Osteocyte (in vitro differentiated cells): ENCODE data around the gene OR6B1. TPM values are rescaled to one million over a fixed set of nuclear protein-coding genes. Genes with fewer than 3 reads are reported as not detected.
"Not testable (repeated sequence)": the region's sequence is repeated elsewhere in the genome, so short reads cannot be mapped to it uniquely, and the experiment has no call there.

Source experiments
- DNase-seq: peaks from one replicate; pipeline ENCODE4 v3.0.0; 2021; ENCODE audit warnings: mixed read lengths; ENCODE audit not compliant: unreplicated experiment; ENCODE audit errors: extremely low spot score
- H3K27ac Mint-ChIP-seq: one replicate; pipeline ENCODE4 v1.8.0; 2021; ENCODE audit warnings: mild to moderate bottlenecking, mixed read lengths; ENCODE audit not compliant: unreplicated experiment
- H3K27me3 Mint-ChIP-seq: one replicate; pipeline ENCODE4 v1.8.0; 2021; ENCODE audit warnings: mixed read lengths; ENCODE audit not compliant: unreplicated experiment
- H3K36me3 Mint-ChIP-seq: one replicate; pipeline ENCODE4 v1.8.0; 2021; ENCODE audit warnings: mixed read lengths; ENCODE audit not compliant: unreplicated experiment
- H3K4me1 Mint-ChIP-seq: one replicate; pipeline ENCODE4 v1.8.0; 2021; ENCODE audit warnings: mixed read lengths; ENCODE audit not compliant: unreplicated experiment
- H3K4me3 Mint-ChIP-seq: one replicate; pipeline ENCODE4 v1.8.0; 2021; ENCODE audit warnings: mild to moderate bottlenecking, moderate library complexity, mixed read lengths; ENCODE audit not compliant: unreplicated experiment
- H3K9me3 Mint-ChIP-seq: one replicate; pipeline ENCODE4 v1.8.0; 2021; ENCODE audit warnings: mixed read lengths; ENCODE audit not compliant: unreplicated experiment
- total RNA-seq: library from RNA; stranded (reverse); gene quantifications from 2 replicates; pipeline ENCODE4 v1.2.1, GENCODE V29; 2021
- TF ChIP-seq, protein P1 (sequence below): fragments of 200-600 bp; sonication (generic); IDR thresholded peaks from 2 replicates; pipeline ENCODE4 v1.5.0; 2021; ENCODE audit warnings: antibody characterized with exemption, mild to moderate bottlenecking, moderate library complexity

OR6B1 gene
- total RNA-seq, 1 donor from 2014 or later: not detected

DNA sequence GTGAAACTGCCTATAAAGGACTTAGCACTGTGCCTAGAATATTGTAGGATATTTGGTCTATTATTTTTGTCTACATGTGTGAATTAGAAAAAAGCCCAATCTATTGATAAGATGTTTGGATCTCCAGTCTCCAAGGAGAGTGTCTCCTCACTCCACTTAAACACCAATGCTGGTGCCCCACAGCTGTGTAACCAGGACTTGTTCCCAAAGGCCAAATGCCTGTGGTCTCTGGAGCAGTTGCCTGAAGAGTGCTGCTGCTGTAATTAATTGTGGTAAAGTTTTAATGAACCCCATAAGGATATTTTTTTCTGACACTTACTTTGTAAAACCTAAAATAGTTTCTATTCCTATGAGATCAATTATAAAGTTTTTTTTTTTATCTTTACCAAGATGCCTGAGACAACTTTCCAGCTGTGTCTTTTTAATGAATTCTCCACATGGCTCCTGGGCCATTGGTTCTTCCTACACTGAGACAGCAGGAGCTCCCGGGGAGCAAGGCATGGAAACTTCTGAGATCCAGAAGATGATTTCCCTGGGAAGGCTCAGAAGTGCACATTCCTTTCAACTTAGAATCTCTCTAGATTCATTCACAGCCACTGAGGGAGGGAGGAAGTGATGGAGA lies 37.4 kb downstream of the OR6B1 start:
- Mint-ChIP-seq H3K4me1 (no peaks in the 10 kb centered on the region), H3K36me3 (no peaks in the 10 kb centered on the region), H3K27ac (no peak overlapping the region), H3K9me3 (no peaks in the 10 kb centered on the region), H3K4me3 (no peak overlapping the region), H3K27me3 (peaks cover 40% of the 10 kb centered on the region)
- TF ChIP-seq, protein P1, sequence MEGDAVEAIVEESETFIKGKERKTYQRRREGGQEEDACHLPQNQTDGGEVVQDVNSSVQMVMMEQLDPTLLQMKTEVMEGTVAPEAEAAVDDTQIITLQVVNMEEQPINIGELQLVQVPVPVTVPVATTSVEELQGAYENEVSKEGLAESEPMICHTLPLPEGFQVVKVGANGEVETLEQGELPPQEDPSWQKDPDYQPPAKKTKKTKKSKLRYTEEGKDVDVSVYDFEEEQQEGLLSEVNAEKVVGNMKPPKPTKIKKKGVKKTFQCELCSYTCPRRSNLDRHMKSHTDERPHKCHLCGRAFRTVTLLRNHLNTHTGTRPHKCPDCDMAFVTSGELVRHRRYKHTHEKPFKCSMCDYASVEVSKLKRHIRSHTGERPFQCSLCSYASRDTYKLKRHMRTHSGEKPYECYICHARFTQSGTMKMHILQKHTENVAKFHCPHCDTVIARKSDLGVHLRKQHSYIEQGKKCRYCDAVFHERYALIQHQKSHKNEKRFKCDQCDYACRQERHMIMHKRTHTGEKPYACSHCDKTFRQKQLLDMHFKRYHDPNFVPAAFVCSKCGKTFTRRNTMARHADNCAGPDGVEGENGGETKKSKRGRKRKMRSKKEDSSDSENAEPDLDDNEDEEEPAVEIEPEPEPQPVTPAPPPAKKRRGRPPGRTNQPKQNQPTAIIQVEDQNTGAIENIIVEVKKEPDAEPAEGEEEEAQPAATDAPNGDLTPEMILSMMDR: no peak
- no peak for DNase-seq

DNA sequence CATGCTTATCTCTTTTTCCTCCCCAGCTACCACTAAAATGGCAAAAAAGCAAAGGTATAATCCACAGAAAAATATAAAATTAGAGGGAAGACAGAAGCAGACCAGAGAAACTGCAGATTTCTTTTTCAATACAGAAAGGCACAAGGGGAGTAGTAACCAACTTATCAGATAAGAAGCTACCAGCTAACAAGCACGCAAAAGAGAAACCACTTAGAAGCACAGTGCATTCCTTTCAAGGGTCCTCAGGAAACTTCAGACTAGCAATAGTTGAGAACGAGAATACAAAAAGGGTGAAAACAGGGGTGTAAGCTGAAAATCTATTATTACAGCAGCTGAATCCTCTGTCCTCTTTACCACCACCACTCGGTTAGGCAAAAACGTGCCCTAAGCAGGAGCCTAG lies 38.8 kb downstream of the OR6B1 start:
- Mint-ChIP-seq H3K27ac (no peak overlapping the region), H3K27me3 (peaks cover 40% of the 10 kb centered on the region), H3K4me3 (no peak overlapping the region), H3K4me1 (no peaks in the 10 kb centered on the region), H3K9me3 (no peaks in the 10 kb centered on the region), H3K36me3 (no peaks in the 10 kb centered on the region)
- no peak for DNase-seq
- TF ChIP-seq, protein P1: no peak

DNA sequence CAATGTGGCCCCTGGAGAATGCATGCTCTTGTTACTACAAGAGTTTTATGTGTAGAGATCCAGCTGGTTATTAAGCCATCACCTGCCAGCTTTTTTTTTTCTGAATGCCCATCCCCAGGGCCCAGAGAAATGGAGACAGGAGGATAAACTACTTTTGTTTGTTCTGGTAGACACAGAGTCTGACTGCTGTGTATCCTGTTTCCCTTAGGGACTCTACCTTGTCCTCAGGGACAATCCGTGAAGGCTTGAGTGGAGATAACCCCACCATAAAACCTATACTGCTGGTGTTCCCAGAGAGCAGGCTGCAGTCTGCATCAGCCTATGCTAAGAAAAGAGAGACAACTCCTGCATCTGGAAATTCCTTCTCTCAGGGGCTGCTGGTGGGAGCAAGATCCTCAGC lies 48.5 kb downstream of the OR6B1 start, which contains the start of gene OR2A5:
Gene OR2A5 (plus strand): TSS at position 301 of the 400 bp plus-strand sequence. CDS start 1,454 bp downstream, outside the sequence.
- no peaks in the 10 kb centered on the region for H3K36me3 Mint-ChIP-seq
- H3K4me1 Mint-ChIP-seq: no peaks in the 10 kb centered on the region
- H3K27ac Mint-ChIP-seq: no peak within 1 kb of the TSS
- H3K9me3 Mint-ChIP-seq: no peaks in the 10 kb centered on the region
- H3K27me3 Mint-ChIP-seq: peaks cover 29% of the 10 kb centered on the region
- DNase-seq: no peak
- TF ChIP-seq, protein P1: no peak
- no peak within 1 kb of the TSS for H3K4me3 Mint-ChIP-seq

DNA sequence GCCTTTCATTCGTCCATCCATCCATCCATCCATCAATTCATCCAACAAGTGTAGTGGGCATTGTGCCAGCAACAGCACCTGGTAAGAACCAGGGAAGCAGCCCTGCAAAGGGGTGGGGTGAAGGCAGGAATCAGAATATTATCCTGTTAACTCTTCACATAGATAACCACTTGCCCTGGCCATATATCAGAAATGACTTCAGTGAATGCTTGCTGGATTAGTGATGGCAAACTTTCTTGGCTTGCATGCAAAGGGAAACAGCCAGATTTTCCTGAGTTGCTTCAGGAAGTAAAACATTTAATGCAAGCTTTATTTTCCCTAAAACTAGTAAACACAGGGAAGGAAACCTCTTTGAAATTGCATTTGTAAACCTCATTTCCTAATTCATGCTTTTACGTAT lies 49.4 kb downstream of the OR6B1 start:
- TF ChIP-seq, protein P1: no peak
- Mint-ChIP-seq H3K36me3 (no peaks in the 10 kb centered on the region), H3K4me1 (no peaks in the 10 kb centered on the region), H3K9me3 (no peaks in the 10 kb centered on the region), H3K4me3 (no peak overlapping the region), H3K27me3 (peaks cover 29% of the 10 kb centered on the region), H3K27ac (no peak overlapping the region)
- no peak for DNase-seq

DNA sequence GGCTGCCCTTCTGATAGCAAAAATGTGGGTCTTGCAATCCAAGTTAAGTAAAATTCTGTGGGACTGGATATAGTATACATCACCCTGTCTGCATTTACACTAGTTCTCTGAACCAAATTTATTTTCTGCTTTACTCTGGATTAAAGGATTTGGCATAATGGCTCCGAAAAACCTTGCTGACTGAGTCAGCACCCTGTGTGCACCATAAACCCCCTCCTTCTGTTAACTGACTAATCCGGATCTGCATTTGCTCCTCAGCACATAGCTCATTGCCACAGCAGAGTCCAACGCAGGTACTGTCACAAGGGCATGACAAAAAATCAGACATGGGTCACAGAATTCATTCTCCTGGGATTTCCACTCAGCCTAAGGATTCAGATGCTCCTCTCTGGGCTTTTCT lies 50.0 kb downstream of the OR6B1 start:
- H3K27ac Mint-ChIP-seq: no peak overlapping the region
- H3K9me3 Mint-ChIP-seq: no peaks in the 10 kb centered on the region
- no peak for DNase-seq
- H3K4me3 Mint-ChIP-seq: no peak overlapping the region
- H3K27me3 Mint-ChIP-seq: peaks cover 31% of the 10 kb centered on the region
- H3K36me3 Mint-ChIP-seq: no peaks in the 10 kb centered on the region
- TF ChIP-seq, protein P1: no peak
- H3K4me1 Mint-ChIP-seq: no peaks in the 10 kb centered on the region

DNA sequence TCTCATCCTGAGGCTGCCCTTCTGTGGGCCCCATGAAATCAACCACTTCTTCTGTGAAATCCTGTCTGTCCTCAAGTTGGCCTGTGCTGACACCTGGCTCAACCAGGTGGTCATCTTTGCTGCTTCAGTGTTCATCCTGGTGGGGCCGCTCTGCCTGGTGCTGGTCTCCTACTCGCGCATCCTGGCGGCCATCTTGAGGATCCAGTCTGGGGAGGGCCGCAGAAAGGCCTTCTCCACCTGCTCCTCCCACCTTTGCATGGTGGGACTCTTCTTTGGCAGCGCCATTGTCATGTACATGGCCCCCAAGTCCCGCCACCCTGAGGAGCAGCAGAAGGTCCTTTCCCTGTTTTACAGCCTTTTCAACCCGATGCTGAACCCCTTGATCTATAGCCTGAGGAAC lies 50.8 kb downstream of the OR6B1 start:
- peaks cover 28% of the 10 kb centered on the region for H3K27me3 Mint-ChIP-seq
- not testable (repeated sequence) for H3K27ac Mint-ChIP-seq, H3K9me3 Mint-ChIP-seq, H3K36me3 Mint-ChIP-seq, H3K4me1 Mint-ChIP-seq, H3K4me3 Mint-ChIP-seq, DNase-seq
